Muscle layer of duodenum (tissue), 2 donors: ENCODE results near the gene CLDN6.

ENCODE experiments used
- H3K27ac ChIP-seq: one replicate; pipeline ENCODE4 v1.7.0; 2013; ENCODE audit warnings: mild to moderate bottlenecking, low read length
- H3K27me3 ChIP-seq: one replicate; pipeline ENCODE4 v1.7.0; 2013; ENCODE audit warnings: low read depth, mild to moderate bottlenecking, control low read depth, low read length
- H3K36me3 ChIP-seq, 2 donors: one replicate each; pipeline ENCODE4 v1.7.0; 2013; ENCODE audit warnings: low read length in 2 of 2, control low read depth in 1 of 2, mild to moderate bottlenecking in 1 of 2; ENCODE audit not compliant: insufficient read depth in 2 of 2, control insufficient read depth in 1 of 2
- H3K4me1 ChIP-seq, 2 donors: one replicate each; pipeline ENCODE4 v1.7.0; 2013; ENCODE audit warnings: low read length in 2 of 2, mild to moderate bottlenecking in 2 of 2, control low read depth in 1 of 2, moderate library complexity in 1 of 2; ENCODE audit not compliant: insufficient read depth in 2 of 2, control insufficient read depth in 1 of 2
- H3K4me3 ChIP-seq, 2 donors: one replicate each; pipeline ENCODE4 v1.7.0; 2013; ENCODE audit warnings: low read length in 2 of 2, low read depth in 1 of 2, mild to moderate bottlenecking in 1 of 2
- H3K9me3 ChIP-seq, 2 donors: one replicate each; pipeline ENCODE4 v1.7.0; 2013; ENCODE audit warnings: low read length in 2 of 2, control low read depth in 1 of 2, mild to moderate bottlenecking in 1 of 2; ENCODE audit not compliant: control insufficient read depth in 1 of 2
- donor health status: healthy.

Gene CLDN6

GRCh38 chr16:2991566-2992261 lies 26.3 kb downstream of the CLDN6 start:
- Histone ChIP-seq H3K4me1 (no peaks in the 10 kb centered on the region), H3K27ac (no peak overlapping the region), H3K27me3 (no peaks in the 10 kb centered on the region), H3K9me3 (no peaks in the 10 kb centered on the region), H3K36me3 (no peaks in the 10 kb centered on the region), H3K4me3 (no peak overlapping the region)

DNA sequence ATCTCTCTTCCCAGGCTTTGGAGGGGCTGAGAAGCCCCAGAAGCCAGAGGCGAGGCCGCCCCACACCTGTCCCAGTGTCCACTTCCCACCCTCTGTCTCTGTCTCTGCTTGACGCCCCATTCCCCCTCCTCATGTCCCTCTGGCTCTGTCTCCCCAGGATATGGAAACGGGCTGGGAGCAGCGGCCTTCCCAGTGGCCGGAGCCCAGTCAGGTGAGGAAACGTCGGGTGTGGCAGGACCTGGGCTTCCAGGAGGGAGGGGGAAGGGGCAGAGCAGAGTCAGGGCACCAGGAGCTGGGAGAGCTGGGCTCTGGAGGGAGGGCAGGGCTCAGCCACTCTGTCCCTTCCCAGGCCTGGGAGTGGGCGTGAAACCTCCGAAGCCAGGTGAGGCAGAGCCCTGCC lies 27.1 kb downstream of the CLDN6 start:
- Histone ChIP-seq H3K4me3 (no peak overlapping the region), H3K27me3 (no peaks in the 10 kb centered on the region), H3K9me3 (no peaks in the 10 kb centered on the region), H3K27ac (no peak overlapping the region), H3K4me1 (no peaks in the 10 kb centered on the region), H3K36me3 (no peaks in the 10 kb centered on the region)

DNA sequence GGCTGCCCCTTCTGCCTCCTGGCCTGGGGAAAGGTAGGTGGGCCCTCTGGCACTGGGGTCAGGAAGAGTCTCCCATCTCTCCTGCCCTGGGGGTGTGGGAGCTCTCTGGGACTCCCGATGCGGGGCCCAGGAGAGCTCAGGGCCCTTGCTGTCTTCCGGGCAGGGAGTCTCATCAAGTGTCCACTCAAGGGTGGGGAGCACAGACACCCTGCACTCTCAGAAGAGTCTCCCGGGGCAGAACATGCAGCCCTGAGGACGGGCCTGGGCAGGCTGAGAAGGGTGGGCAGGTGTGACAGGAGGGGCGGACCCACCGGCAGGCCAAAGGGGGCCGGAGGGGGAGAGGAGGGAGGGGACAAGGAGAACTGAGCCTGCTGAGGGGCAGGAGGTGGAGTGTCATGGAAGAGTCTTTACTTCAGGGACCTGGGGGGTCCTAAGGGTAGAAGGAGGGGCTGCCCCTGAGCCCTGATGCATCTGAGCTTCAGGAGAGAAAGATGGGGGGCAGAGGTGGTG lies 29.3 kb downstream of the CLDN6 start:
- no peak overlapping the region for H3K27ac ChIP-seq
- H3K36me3 ChIP-seq: no peaks in the 10 kb centered on the region
- H3K27me3 ChIP-seq: no peaks in the 10 kb centered on the region
- H3K4me3 ChIP-seq: no peak overlapping the region
- H3K9me3 ChIP-seq: no peaks in the 10 kb centered on the region
- H3K4me1 ChIP-seq: peaks cover 0 to 4% of the 10 kb centered on the region in 2 donors

- H3K4me1 ChIP-seq: peaks cover 0 to 7% of the 10 kb centered on the region in 2 donors
- no peaks in the 10 kb centered on the region for H3K27me3 ChIP-seq
- no peak overlapping the region for H3K4me3 ChIP-seq
- H3K36me3 ChIP-seq: no peaks in the 10 kb centered on the region
- no peak overlapping the region for H3K27ac ChIP-seq
- H3K9me3 ChIP-seq: no peaks in the 10 kb centered on the region
Observed at GRCh38 chr16:2987833-2988232, 30.1 kb downstream of the CLDN6 start.

DNA sequence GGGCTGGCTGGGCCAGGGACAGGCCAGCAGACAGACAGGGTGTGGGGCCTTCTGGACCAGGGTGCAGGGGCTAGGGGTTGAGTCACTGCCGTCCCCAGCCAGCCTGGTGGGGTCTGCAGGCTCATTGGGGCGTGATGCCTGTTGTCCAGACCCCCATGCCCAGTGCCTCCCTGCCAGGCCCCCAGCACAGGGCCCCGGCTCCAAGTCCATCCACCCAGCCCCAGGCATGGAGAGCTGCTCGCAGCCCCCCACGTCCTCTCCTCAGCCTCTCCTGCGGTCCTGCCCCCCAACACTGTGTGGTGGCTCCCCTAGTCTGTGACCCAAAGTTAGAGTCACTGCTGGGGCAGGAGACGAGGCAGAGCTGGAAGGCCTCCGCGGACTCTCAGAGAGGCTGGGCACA lies 30.7 kb downstream of the CLDN6 start:
- peaks cover 0 to 7% of the 10 kb centered on the region in 2 donors for H3K4me1 ChIP-seq
- H3K4me3 ChIP-seq: no peak overlapping the region
- no peaks in the 10 kb centered on the region for H3K9me3 ChIP-seq
- no peaks in the 10 kb centered on the region for H3K36me3 ChIP-seq
- H3K27ac ChIP-seq: no peak overlapping the region
- H3K27me3 ChIP-seq: no peaks in the 10 kb centered on the region

DNA sequence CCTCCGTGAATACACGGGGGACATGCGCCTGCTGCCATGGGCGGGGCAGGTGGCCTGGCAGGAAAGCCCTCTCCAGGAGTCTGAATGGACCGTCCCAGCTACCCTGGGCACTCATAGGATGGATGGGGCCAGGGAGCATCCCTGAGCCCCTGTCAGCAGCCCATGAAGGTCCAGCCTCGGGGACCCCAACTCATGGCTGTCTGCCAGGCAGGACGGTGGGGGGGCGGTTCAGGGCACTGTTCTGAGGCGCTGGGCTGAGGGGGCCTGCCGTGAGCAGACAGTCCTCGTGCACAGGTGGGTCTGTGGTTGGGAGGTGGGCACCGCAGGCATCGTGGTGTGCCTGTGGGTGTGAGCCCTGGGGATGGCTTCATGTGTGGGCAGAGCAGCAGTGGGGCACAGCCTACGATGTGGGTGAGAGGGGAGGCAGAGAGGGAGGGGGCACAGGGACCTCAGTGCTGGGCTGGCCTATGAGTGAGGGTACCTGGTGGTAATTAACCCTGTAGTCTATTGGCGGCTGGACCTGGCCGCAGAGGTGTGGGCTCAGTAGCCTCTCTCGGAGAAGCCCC lies 31.3 kb downstream of the CLDN6 start:
- H3K4me1 ChIP-seq: peaks cover 0 to 7% of the 10 kb centered on the region in 2 donors
- no peak overlapping the region for H3K27ac ChIP-seq
- no peaks in the 10 kb centered on the region for H3K9me3 ChIP-seq

DNA sequence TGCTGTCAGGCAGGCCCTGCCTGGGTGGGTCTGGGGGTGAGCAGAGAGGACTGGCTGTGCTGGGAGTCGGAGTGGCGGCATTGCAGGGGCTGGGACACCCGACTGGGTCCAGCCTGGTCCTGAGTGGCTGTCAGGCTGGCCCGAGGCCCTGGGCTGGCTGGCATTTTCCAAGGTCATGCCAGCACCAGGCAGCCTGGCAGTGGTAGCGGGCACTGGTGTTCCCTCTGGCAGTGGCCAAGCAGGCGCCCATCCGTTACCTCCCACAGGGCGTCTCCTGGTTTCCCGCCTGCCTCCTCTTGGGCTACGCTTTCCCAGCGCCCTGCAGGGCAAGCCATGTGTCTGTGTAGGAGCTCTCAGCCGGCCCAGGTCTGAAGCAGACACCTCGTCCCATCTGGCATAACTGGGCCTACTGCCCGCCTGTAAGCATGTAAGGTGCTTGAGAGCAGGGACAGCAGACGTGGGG lies 32.1 kb downstream of the CLDN6 start:
- Histone ChIP-seq H3K27me3 (no peaks in the 10 kb centered on the region), H3K9me3 (no peaks in the 10 kb centered on the region), H3K4me3 (no peak overlapping the region), H3K36me3 (no peaks in the 10 kb centered on the region), H3K27ac (no peak overlapping the region), H3K4me1 (peaks cover 0 to 12% of the 10 kb centered on the region in 2 donors)

More for the DNA sequence above, 31.3 kb downstream of the CLDN6 start:
- Histone ChIP-seq H3K36me3 (no peaks in the 10 kb centered on the region), H3K27me3 (no peaks in the 10 kb centered on the region), H3K4me3 (no peak overlapping the region)

GRCh38 chr16:2985462-2985861 lies 32.5 kb downstream of the CLDN6 start:
- peaks cover 0 to 16% of the 10 kb centered on the region in 2 donors for H3K4me1 ChIP-seq
- no peaks in the 10 kb centered on the region for H3K27me3 ChIP-seq
- no peak overlapping the region for H3K27ac ChIP-seq
- H3K36me3 ChIP-seq: no peaks in the 10 kb centered on the region
- H3K9me3 ChIP-seq: no peaks in the 10 kb centered on the region
- H3K4me3 ChIP-seq: no peak overlapping the region

- no peaks in the 10 kb centered on the region for H3K9me3 ChIP-seq
- H3K4me3 ChIP-seq: no peak overlapping the region
- no peak overlapping the region for H3K27ac ChIP-seq
- H3K36me3 ChIP-seq: no peaks in the 10 kb centered on the region
- H3K27me3 ChIP-seq: peaks cover 5% of the 10 kb centered on the region
- peaks cover 0 to 24% of the 10 kb centered on the region in 2 donors for H3K4me1 ChIP-seq
Observed at GRCh38 chr16:2983706-2984136, 34.3 kb downstream of the CLDN6 start.

- no peak overlapping the region for H3K27ac ChIP-seq
- H3K27me3 ChIP-seq: peaks cover 5% of the 10 kb centered on the region
- H3K9me3 ChIP-seq: no peaks in the 10 kb centered on the region
- H3K36me3 ChIP-seq: no peaks in the 10 kb centered on the region
- H3K4me3 ChIP-seq: no peak overlapping the region
- peaks cover 0 to 24% of the 10 kb centered on the region in 2 donors for H3K4me1 ChIP-seq
Observed at GRCh38 chr16:2982402-2982801, 35.6 kb downstream of the CLDN6 start.

GRCh38 chr16:2981899-2982250 lies 36.1 kb downstream of the CLDN6 start:
- Histone ChIP-seq H3K27ac (no peak overlapping the region), H3K4me3 (no peak overlapping the region), H3K4me1 (peaks cover 0 to 24% of the 10 kb centered on the region in 2 donors), H3K27me3 (peaks cover 5% of the 10 kb centered on the region), H3K36me3 (no peaks in the 10 kb centered on the region), H3K9me3 (no peaks in the 10 kb centered on the region)
